ENCODE results near the gene LPIN2. TPM values are rescaled to one million over a fixed set of nuclear protein-coding genes. Genes with fewer than 3 reads are reported as not detected.

LPIN2 gene
- total and polyA plus RNA-seq, 2 experiments from 2014 or later = 9.0 to 10.8 TPM

- TF ChIP-seq CTCF (conservative IDR thresholded peaks at IDR 0.05; ENCODE audit: low read depth in 2 of 2) (no peak), EZH2 (IDR thresholded peaks at IDR 0.05; ENCODE audit: low read depth, unreplicated experiment) (no peak), REST (IDR thresholded peaks at IDR 0.05; ENCODE audit: unreplicated experiment) (no peak), NANOG (IDR thresholded peaks at IDR 0.05; ENCODE audit: borderline replicate concordance) (no peak), ZNF331 (CRISPR knock-in tag; IDR thresholded peaks at IDR 0.05; ENCODE audit: low read depth) (no peak), ETS1 (IDR thresholded peaks at IDR 0.05) (no peak), JUNB (IDR thresholded peaks at IDR 0.05; ENCODE audit: unreplicated experiment) (no peak), STAT1 (IDR thresholded peaks at IDR 0.05; ENCODE audit: unreplicated experiment) (no peak), CREB1 (CRISPR knock-in tag; IDR thresholded peaks at IDR 0.05; ENCODE audit: low read depth) (no peak), EZH2phosphoT487 (IDR thresholded peaks at IDR 0.05; ENCODE audit: unreplicated experiment) (no peak), ZNF114 (CRISPR knock-in tag; IDR thresholded peaks at IDR 0.05) (no peak), POLR2AphosphoS5 (IDR thresholded peaks at IDR 0.05; ENCODE audit: low read depth) (no peak)
Measured at GRCh38 chr18:2968606-2969005, 44.3 kb downstream of the LPIN2 start (continued).

- peaks cover 19% of the 10 kb centered on the region for H3K4me1 ChIP-seq (ENCODE audit: insufficient read depth)
- TF ChIP-seq POLR2AphosphoS5 (IDR thresholded peaks at IDR 0.05; ENCODE audit: low read depth) = no peak
- TF ChIP-seq JUNB (IDR thresholded peaks at IDR 0.05; ENCODE audit: unreplicated experiment) = no peak
- no peak for TF ChIP-seq CREB1 (CRISPR knock-in tag; IDR thresholded peaks at IDR 0.05; ENCODE audit: low read depth)
- no peak for TF ChIP-seq ETS1 (IDR thresholded peaks at IDR 0.05)
- TF ChIP-seq STAT1 (IDR thresholded peaks at IDR 0.05; ENCODE audit: unreplicated experiment) = no peak
- no peak for TF ChIP-seq REST (IDR thresholded peaks at IDR 0.05; ENCODE audit: unreplicated experiment)
- no peak for TF ChIP-seq ZNF114 (CRISPR knock-in tag; IDR thresholded peaks at IDR 0.05)
- TF ChIP-seq CTCF (conservative IDR thresholded peaks at IDR 0.05; ENCODE audit: low read depth in 2 of 2) = no peak
- no peak for TF ChIP-seq ZNF331 (CRISPR knock-in tag; IDR thresholded peaks at IDR 0.05; ENCODE audit: low read depth)
- TF ChIP-seq EZH2phosphoT487 (IDR thresholded peaks at IDR 0.05; ENCODE audit: unreplicated experiment) = no peak
- peak overlapping the region; percentile 40; the same call in 1 of the 2 replicates for H3K4me2 ChIP-seq
- Mint-ChIP-seq H3K4me1 (peaks cover 26% of the 10 kb centered on the region), H3K27ac (peak overlapping the region; percentile 59), H3K9me3 (no peaks in the 10 kb centered on the region), H3K36me3 (ENCODE audit: low read depth) (no peaks in the 10 kb centered on the region), H3K4me3 (no peak overlapping the region), H3K27me3 (ENCODE audit: insufficient read depth, low read depth, poor library complexity) (no peaks in the 10 kb centered on the region)
- peak; percentile 56 for ATAC-seq
- DNase-seq (ENCODE audit: low spot score) = peak; percentile 24
- H3K36me3 ChIP-seq (ENCODE audit: insufficient read depth) = no peaks in the 10 kb centered on the region
- H2AFZ ChIP-seq = no peak overlapping the region
- peak overlapping the region; percentile 60; the same call in 1 of the 2 replicates for H3K27ac ChIP-seq (ENCODE audit: low read depth)
- no peaks in the 10 kb centered on the region for H3K9me2 ChIP-seq (ENCODE audit: insufficient read depth)
- H3F3A ChIP-seq (replicated peaks; ENCODE audit: low read depth) = no peaks in the 10 kb centered on the region
- no peak overlapping the region for H3K4me3 ChIP-seq
- peaks cover 15% of the 10 kb centered on the region for H3K79me2 ChIP-seq (replicated peaks; ENCODE audit: insufficient read depth)
- H3K27me3 ChIP-seq (ENCODE audit: insufficient read depth) = no peaks in the 10 kb centered on the region
- H4K20me1 ChIP-seq (replicated peaks; ENCODE audit: insufficient read depth) = no peaks in the 10 kb centered on the region
Measured at GRCh38 chr18:2967820-2968219, 45.1 kb downstream of the LPIN2 start.
